ENCODE measurements around the gene ASB12.
"Not testable (repeated sequence)": the region's sequence is repeated elsewhere in the genome, so short reads cannot be mapped to it uniquely, and the experiment has no call there.

Gene ASB12

GRCh38 chrX:64230123-64230970 is at the start of gene ASB12:
Gene ASB12 (minus strand): TSS chrX:64230607. CDS start chrX:64225650, 4,957 bp downstream.
- TF ChIP-seq CTCF (conservative IDR thresholded peaks at IDR 0.05; ENCODE audit: control insufficient read depth, insufficient read depth, low read depth, low read length) = no peak
- no peak within 1 kb of the TSS for H3K4me3 ChIP-seq (ENCODE audit: control insufficient read depth, low read depth, low read length)
- DNase-seq (ENCODE audit: low read depth) = no peak

GRCh38 chrX:64265265-64265664 is 34.9 kb upstream of the ASB12 start:
- no peak for TF ChIP-seq CTCF (conservative IDR thresholded peaks at IDR 0.05; ENCODE audit: control insufficient read depth, insufficient read depth, low read depth, low read length)
- DNase-seq (ENCODE audit: low read depth) = no peak
- H3K4me3 ChIP-seq (ENCODE audit: control insufficient read depth, low read depth, low read length) = no peak overlapping the region

- DNase-seq (ENCODE audit: low read depth) = no peak
- TF ChIP-seq CTCF (conservative IDR thresholded peaks at IDR 0.05; ENCODE audit: control insufficient read depth, insufficient read depth, low read depth, low read length) = no peak
- H3K4me3 ChIP-seq (ENCODE audit: control insufficient read depth, low read depth, low read length) = no peak overlapping the region
These were observed 1.3 kb downstream of the ASB12 start for GRCh38 chrX:64229154-64229553.

- no peak for TF ChIP-seq CTCF (conservative IDR thresholded peaks at IDR 0.05; ENCODE audit: control insufficient read depth, insufficient read depth, low read depth, low read length)
- no peak overlapping the region for H3K4me3 ChIP-seq (ENCODE audit: control insufficient read depth, low read depth, low read length)
These were observed 12.4 kb downstream of the ASB12 start for GRCh38 chrX:64218023-64218422.

GRCh38 chrX:64213989-64214388 is 16.4 kb downstream of the ASB12 start:
- not testable (repeated sequence) for DNase-seq (ENCODE audit: low read depth); H3K4me3 ChIP-seq (ENCODE audit: control insufficient read depth, low read depth, low read length)

More at GRCh38 chrX:64218023-64218422, 12.4 kb downstream of the ASB12 start:
- no peak for DNase-seq (ENCODE audit: low read depth)

GRCh38 chrX:64206556-64207162 is 23.7 kb downstream of the ASB12 start:
- peak overlapping the region; percentile 54 for H3K4me3 ChIP-seq (ENCODE audit: control insufficient read depth, low read depth, low read length)
- no peak for TF ChIP-seq CTCF (conservative IDR thresholded peaks at IDR 0.05; ENCODE audit: control insufficient read depth, insufficient read depth, low read depth, low read length)
- no peak for DNase-seq (ENCODE audit: low read depth)

Data from fibroblast of mammary gland (primary cell).